Endometrial microvascular endothelial cells (primary cell): ENCODE data around the gene SCN1B. TPM values are rescaled to one million over a fixed set of nuclear protein-coding genes. Genes with fewer than 3 reads are reported as not detected.

Experiments used
- in situ Hi-C: cut with HindIII; loops from 2 replicates; pipeline ENCODE4 v1.10.0; 2017; ENCODE audit warnings: low sequenced_read_pairs, low pct_unique_long_range_greater_than_20kb; ENCODE audit errors: inconsistent ontology term
- total RNA-seq: library from RNA; depleted of rRNA; stranded (reverse); fragments of >200 nt; gene quantifications from one replicate; pipeline ENCODE4 v1.2.3, GENCODE V29; 2015; ENCODE audit errors: inconsistent ontology term

The SCN1B gene
- total RNA-seq, 1 donor from 2014 or later = 11.1 TPM

DNA sequence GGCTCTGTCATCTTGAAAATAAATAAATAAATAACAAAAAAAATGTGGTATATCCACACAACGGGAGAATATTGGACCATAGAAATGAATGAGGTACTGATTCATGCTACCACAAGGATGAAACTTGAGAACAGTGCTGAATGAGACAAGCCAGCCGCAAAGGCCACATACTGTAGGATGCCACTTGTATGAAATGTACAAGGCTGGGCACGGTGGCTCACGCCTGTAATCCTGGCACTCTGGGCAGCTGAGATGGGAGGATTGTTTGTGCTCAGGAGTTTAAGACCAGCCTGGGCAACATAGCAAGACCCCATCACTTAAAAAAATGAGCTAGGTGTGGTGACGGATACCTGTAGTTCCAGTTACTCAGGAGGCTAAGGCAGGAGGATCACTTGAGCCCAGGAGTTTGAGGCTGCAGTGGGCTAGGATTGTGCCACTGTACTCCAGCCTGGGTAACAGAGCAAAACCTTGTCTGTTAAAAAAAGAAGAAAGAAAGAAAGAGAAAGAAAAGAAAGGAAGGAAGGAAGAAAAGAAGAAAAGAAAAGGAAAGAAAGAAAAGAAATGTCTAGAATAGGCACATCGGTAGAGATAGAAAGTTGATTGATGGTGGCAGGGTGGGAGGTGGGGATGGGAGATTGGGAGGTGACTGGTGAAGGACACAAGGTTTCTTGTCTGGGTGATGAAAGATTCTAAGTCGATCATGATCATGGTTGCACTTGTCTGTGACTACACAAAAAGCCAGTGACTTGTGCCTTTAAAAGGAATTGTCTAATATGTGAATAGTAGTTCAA, 31.5 kb downstream of the SCN1B start:
- in situ Hi-C loops = no loop called here

DNA sequence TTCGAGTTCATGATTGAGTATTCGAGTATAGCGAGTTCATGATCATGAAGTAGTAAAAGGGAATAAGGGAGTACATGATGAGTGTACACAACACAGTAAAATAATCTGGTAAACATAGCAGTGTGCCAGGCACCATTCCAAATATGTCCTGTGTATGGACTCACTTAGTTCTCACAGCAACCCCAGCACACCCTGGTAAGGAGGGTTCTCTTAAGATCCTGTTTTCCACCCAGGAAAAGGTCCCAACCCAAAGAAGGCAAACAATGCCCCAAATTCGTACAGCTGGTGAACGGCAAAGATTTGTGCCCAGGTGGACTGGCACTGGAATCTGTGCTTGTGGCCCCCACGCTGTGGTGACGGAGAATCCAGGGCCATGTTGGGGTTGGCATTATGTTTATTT, 32.7 kb downstream of the SCN1B start:
- in situ Hi-C loops = no loop called here

DNA sequence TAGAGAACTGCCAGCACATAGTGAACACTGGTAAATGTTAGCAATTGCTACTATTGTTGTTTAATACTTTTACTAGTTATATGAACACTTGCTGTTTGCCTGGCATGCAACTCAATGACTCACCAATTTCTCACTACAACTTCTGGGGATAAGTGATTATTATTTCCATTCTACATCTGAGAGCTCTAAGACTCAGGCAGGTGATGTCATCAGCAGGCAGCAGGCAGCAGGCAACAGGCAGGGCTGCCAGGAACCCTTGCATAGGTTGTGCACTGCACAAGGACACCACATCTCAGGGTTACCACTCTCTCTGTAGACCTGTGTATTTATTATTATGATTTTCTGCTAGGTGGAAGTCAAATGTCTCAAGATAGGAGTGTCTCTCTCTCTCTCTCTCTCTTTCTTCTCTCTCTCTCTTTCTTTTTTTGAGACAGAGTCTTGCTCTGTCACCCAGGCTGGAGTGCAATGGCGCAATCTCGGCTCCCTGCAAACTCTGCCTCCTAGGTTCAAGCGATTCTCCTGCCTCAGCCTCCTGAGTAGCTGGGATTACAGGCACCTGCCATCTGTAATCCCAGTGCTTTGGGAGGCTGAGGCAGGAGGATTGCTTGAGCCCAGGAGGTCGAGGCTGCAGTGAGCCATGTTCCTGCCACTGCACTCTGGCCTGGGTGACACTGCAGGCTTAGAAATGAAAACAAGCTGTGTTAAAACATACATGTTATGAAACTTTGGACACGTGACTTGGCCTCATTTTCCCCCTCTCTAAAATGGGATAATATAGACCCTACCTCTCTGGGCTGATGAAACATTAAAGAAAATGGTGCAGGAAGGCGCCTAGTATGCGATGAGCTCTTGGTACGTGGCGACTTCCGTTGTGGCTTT, 33.9 kb downstream of the SCN1B start:
- in situ Hi-C loops = no loop called here

DNA sequence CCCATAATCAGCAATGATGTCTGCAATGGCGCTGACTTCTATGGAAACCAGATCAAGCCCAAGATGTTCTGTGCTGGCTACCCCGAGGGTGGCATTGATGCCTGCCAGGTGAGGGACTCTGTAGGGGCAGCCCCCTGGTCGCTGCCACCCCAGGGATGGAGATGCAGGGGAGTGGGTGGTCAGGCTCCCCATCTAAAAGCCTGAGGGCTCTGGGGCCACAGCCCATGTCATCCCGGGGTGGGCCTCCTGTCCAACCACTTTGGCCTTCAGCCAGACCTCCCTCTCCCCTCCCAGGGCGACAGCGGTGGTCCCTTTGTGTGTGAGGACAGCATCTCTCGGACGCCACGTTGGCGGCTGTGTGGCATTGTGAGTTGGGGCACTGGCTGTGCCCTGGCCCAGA, 35.3 kb downstream of the SCN1B start:
- in situ Hi-C loops = no loop called here

DNA sequence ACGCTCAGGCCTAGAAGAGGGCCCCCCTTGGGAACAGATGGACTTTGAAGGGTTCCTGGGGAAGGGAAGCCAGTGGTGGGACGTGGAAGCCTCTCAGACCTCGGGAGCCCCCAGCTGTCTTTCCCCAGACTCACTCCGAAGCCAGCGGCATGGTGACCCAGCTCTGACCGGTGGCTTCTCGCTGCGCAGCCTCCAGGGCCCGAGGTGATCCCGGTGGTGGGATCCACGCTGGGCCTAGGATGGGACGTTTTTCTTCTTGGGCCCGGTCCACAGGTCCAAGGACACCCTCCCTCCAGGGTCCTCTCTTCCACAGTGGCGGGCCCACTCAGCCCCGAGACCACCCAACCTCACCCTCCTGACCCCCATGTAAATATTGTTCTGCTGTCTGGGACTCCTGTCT, 35.9 kb downstream of the SCN1B start:
- in situ Hi-C loops = no loop called here

- in situ Hi-C loops = no loop called here
Measured at GRCh38 chr19:35066691-35067563, 36.7 kb downstream of the SCN1B start.

- in situ Hi-C loops = no loop called here
Measured at GRCh38 chr19:35068941-35069634, 38.8 kb downstream of the SCN1B start.

DNA sequence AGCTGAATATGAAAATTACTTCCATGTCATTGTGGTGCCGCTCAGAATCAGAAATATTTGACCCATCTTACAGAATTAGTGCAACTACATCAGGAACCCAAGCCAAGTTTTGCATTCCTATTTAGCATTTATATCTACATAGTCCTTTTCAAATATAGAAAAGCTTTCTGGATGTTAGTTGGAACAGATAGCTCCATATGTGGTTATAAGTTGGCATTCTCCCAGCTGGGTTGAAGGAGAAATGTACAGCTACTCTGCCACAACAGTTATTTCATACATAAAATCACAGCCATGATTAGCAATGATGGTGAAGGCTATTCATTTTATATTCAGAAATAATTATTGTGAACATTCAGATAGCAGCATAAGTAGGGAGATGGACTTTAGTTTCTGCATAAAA, 39.4 kb downstream of the SCN1B start:
- in situ Hi-C loops = no loop called here

GRCh38 chr19:35070471-35070870, 40.2 kb downstream of the SCN1B start:
- in situ Hi-C loops = no loop called here

GRCh38 chr19:35073516-35073915, 43.2 kb downstream of the SCN1B start:
- in situ Hi-C loops = no loop called here

DNA sequence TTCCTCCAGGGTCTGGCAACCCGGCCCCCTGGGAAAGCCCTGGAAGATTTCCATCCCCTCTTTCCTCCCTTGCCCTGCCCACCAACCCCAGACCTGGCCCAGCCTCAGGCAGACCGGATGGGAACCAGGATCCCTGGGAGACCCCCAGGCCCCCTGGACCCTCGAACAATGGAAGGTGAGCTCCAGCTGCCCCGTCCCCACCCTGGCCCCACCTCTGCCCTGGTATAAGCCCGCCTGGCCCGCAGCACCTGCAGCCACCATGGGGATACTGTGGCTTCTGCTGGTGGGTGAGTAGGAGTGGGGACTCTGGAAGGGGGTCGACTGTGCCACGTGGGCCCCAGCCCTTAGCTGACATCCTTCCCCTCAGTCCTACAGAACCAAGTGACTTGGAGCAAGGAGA, 43.7 kb downstream of the SCN1B start:
- in situ Hi-C loops = no loop called here

DNA sequence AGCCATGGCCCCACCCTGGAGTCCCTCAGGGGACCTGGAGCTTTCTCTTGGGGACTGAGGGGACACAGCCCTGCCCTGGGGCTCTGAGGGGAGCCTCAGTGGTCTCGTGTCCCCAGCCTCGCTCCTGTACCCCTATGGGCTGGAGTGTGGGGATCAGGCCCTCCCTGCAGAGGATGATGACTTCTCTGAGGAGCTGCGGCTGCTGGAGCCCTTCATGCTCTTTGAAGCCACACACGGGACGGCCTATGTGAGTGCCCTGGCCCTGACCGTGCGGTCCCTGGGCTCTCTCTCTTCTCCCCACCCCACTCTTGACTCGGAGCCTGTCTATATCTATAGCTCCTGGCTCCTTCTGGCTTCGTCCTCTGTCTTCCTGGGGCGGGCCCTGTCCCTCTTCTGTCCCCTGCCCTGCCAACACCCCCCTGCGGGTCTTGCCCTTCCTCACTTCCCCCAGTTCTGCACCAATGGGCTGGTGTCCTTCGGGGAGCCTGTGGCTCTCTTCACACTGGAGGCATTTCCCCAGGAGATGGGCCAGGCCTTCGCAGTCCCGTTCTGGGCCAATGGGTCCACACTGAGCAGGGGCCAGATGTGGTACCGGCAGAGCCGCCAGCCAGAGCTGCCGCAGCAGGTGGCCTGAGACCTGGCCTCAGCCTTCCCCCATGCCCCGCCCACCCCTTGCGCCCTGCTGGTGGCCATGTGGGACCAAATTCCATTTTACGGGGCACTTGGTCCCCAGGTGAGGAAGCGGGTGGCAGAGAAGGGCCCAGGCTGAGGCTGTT, 44.3 kb downstream of the SCN1B start:
- in situ Hi-C loops = no loop called here

GRCh38 chr19:35075202-35076025, 45.1 kb downstream of the SCN1B start:
- in situ Hi-C loops = no loop called here

GRCh38 chr19:35076026-35076370, 45.7 kb downstream of the SCN1B start:
- in situ Hi-C loops = no loop called here

DNA sequence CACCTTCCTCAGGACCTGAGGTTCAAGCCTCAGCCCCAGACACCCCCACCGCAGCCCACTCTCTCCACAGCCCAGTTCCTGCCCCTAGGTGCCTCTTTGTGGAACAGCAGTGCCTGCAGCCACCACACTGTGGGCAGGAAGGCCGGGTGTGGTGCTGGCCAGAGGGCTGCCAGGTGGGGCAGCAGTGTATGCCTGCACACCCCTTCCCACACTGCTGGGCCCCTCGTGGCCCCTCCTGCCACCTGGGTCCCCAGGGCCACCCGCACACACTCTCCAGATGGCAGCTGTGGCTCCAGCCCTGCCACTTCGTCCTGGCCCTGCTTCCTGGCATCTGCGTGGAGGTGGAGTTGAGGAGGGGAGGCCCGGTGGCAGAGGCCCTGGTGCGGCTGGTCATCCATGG, 46.4 kb downstream of the SCN1B start:
- in situ Hi-C loops = no loop called here

DNA sequence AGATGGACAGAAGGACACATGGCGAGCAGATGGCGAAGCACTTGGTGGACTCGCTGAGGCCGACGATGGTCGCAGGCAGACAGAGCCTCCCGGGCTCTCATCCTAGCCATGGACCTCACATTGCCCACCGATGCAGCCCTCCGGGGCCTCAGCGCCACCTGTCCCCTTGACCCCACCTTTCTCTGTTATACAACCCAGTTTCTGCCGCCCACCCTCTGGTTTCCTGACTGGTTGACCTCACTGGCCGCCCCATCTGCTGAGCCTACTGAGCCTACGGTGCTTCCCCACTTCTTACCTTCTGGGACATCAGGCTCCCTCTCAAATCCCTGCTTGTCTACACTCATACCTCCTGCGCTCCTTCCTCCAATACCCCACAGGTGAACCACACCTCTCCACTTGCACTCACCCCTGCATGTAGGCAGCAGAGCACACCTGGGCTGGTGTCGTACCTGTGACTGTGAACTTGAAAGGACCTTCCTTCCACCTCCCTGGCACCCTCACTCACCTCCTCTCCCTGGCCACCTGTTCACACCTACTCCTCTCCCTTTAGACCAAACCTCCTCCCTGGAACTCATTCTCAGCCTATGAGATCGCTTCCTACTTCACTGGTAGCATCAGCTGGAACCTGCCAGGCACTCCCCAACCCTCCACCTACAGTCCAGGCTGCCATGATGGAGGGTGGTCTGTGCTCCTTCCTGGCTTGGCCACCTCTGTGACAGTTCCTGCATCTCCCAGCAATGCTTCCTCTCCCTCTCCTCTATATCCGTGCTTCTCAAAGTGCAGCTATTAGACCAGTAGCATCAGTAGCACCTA, 47.3 kb downstream of the SCN1B start:
- in situ Hi-C loops = no loop called here

DNA sequence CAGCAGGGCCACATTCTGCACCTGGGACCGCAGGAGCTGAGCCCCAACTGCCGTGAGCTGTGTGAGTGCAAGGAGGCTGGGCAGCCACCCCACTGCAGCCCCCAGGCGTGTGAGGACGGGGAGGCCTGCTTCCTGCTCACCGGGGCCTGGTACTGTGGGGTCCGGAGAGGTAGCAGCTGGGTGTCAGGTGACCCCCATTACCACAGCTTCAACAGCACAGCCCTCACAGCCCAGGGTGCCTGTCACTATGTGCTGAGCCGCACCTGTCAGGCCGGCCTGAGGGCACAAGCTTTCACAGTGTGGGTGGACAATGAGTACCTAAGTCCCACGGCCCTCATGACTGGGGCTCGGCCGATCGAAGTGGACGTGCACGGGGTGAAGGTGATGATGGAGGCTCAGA, 49.6 kb downstream of the SCN1B start:
- in situ Hi-C loops = no loop called here
